CD4-positive, alpha-beta T cell treated with Interleukin-12 subunit alpha and Interleukin-12 subunit beta, for 1 hour (primary cell): Measurements from ENCODE around the gene DNAH8.
"Not testable (repeated sequence)": the region's sequence is repeated elsewhere in the genome, so short reads cannot be mapped to it uniquely, and the experiment has no call there.

Source experiments
- DNase-seq: peaks from one replicate; pipeline ENCODE4 v3.0.0-alpha.2; 2020

Gene DNAH8

DNA sequence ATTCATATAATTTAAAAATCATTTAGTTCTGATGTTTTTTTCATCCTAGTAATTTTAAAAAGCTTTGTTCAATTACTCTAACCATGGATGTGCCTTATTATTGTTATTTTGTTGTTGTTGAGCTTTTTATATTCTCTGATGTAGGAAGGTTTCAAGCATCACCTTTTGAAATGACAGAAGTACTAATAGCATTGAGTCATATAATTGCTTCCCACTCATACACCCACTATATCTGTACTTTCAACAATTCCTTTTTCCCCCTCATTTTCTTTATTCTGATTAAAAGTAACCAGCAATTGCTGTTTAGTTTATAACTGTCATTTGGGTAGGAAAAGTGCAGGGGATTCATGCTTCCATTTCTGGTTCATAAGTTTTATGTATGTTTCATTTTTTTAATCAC, 38.6 kb downstream of the DNAH8 start:
- no peak for DNase-seq

DNA sequence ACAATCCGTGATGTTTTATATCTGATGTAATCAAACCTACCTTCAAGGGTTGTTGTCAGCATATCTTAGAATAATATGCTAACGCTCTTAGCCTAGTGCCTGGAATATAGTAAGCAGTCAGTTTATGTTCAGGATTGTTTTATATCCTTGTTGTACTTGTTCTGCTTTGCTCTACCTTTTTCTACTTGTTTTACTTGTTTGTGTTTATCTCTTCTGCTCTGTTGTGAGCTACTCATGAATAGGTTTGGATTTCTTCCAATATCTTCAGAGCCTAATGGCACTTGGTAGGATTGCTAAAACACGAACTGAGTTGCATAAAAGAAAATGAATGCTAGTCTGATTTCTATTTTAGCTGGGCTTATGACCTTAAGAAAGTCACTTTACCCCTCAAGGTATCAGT, 40.1 kb downstream of the DNAH8 start:
- no peak for DNase-seq

DNA sequence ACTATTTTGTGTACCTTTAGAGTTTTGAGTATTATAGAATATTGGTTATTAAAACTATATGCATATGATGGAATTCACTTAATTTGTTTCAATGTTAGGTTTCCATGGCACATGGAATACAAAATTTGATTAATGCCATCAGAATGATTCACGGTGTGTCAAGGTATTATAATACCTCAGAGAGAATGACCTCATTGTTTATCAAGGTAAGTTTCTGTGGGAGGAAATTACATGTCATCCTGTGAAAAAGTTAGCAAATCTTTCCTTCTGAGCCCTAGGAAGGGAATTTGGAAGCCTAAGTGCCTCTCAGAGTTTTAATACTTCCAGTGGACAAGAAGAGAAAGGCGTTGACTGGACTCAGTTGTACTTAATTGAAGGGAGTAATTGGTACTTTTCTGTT, 40.8 kb downstream of the DNAH8 start:
- no peak for DNase-seq

DNA sequence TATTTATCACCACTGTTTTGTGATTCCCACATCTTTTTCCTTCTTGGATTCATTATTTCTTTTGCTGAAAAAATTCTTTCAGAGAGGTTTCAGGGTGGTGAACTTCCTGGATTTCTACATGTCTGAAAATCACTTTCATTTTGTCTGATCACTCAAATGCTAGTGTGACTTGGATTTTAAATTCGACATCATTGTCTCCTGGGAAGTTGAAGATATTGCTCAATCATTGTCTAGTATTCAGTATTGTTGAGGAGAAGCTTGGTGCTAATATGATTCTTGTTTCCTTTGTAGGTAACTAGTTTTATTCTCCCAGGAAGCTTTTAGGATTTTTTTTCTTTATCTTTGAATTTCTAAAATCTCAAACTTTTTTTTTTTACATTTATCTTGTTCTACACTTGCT, 45.0 kb downstream of the DNAH8 start:
- no peak for DNase-seq

DNA sequence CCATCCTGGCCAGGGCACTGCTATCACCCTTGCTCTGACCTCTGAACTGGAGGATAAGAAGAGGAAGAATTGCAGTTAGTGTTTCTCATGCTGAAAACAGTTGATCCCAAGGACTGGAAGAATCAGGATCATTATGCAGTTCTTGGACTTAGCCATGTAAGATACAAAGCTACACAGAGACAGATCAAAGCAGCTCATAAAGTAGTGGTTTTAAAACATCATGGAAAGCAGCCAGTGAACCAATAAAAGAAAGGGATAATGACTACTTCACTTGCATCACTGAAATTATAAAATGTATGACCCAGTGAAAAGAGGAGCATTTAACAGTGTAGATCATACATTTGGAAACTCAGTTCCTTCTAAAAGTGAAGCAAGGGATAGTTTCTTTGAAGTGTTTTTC, 47.7 kb downstream of the DNAH8 start:
- DNase-seq = no peak

DNA sequence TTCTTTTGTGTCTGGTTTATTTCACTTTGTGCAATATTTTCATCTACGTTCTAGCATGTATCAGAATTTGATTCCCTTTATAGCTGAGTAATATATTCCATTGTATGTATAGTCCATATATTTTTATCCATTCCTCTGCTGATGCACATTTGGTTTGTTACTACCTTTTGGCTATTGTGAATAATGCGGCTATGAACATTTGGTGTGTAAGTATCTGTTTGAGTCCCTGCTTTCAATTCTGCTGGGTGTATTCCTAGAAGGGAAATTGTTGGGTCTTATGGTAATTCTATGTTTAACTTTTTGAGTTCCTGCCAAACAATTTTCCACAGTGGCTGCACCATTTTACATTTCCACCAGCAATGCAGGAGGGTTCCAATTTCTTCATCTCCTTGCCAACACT, 52.4 kb downstream of the DNAH8 start:
- no peak for DNase-seq

DNA sequence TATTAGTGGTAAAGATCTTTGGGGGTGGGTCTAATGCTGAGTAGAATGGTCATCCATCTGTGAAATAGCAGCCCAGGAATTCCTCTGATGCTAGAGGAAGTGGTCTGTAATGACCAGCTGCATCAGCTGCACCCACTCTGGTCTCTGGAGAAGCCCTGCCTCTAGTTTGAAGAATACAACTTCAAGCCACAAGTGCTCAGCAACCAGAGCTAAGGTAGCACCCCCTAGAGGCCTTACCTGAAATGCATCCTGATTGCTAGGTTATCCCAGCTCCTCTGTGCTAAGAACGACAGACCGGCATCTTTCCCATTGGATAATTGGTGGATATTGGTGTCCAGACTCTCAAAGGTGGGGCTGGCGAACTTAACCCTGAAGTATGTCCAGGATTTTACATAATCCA, 58.2 kb downstream of the DNAH8 start:
- DNase-seq = no peak

DNA sequence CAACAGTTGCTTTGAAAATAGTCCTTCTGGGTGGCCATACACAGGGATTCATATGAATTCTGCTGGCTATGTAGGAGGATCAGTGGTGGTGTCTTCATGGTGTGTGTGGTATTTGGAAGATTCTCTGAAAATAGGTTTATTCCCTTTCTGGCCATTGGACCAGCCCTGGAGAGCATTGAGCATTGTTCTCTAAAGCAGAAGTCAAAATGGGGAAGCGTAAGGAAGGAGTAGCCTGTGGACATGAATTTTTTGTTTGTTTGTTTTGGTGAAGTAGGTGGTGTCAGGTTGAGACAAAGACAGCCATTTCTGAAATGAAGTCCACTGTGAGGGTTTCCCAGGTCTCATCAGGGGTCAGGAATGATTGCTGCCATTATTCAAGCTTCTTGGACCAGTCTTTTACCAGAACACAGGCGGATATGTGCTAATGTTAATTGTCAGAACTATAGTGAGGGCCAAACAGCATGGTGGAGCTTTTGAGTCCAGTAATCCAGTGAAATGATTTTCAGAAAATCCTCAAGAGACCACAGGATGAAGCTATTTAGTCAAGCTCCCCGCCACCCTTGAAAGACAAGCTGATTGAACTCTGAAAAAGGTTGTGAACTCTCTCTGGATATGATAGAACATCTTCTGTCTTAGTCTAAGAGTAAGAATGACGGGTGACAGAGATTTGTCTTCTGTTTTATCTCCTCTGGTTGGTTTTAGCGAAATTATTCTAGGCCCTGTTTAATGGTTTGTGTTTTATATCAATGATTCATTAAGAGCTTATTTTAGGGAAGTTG, 60.0 kb downstream of the DNAH8 start:
- DNase-seq = no peak

DNA sequence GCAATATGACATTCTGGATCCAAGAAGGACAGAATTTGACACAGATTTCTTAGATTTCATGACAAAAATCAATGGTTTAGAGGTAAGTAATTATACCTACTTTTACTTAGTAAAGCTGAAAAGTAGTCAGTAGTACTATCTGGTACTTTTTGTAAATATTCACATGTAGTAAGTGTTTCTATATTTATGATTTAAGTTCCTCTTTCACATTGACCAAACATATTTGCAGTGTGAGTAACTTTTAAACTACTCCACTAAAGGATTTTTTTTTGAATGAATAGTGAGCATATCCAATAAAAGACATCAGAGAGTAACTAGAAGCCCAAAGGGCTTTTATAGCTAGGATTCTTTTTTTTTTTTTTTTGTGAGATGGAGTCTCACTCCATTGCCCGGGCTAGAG, 60.8 kb downstream of the DNAH8 start:
- no peak for DNase-seq

DNA sequence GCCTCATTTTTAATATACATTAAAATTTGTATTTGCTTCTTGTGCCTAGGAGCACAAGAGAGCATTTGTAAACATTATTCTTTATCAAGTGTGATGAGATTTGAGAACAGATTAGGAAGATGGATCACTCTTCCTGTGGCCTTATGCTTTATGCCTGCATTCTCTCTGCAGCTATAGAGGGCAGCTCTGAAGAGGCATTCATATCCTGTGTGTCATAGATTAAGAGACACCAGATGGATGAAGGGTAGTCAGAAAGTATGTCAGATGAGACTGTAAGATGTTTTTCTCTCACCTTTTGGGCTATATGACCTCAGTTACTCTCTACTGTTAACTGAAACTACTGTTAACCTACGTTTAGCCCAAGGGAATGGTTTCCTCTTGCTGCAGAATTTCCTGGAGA, 61.4 kb downstream of the DNAH8 start:
- DNase-seq = no peak

DNA sequence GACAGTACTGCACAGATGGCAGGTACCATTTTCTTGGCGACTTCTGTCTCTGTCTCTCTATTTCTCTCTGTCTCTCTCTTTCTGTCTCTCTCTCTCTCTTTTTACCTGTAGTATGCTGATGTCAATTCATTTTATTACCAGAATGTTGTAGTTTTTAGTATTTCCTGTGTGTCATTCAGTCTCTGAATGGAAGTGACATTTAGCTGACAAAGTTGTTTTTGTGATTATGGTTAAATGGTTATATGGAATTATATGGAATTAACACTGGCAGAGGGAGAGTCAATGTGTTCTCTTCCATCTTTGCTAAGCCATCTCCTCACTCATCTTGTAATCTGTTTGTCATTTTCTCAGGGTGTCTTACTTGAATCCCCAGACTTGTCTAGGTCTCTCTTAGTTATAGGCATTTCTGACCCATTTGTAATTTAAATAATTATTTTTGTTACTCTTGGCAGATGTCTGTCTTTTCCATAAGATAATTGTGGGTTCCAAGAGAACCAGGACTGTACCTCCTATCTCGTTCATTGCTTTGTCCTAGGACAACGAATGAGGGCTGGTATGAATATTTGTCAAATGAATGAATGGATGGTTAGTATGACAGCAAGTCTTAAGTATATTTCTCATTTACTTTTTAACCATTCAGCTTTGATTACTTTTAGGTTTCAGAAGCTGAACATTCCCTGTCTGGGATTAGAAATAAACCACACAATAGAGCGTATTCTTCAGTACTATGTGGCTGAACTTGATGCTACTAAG, 64.4 kb downstream of the DNAH8 start:
- DNase-seq = no peak

DNA sequence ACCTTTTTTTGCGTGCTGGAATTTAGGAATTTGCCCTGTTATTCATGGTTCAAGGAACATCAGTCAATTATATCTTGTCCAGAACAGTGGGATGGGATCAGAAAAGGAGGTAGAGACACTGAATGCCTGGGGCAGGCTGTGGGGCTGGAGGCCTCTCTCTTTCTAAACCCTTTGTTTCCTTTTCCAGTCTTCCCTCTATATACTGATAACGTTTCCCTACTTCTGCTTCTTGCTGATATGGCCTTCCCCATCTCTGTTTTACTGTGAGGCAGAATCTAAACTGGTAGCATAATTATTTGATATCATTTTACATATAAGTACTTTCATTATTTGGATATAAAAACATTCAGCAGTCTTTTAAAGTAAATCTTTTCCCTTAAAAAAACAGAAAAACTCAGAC, 67.5 kb downstream of the DNAH8 start:
- DNase-seq = no peak

DNA sequence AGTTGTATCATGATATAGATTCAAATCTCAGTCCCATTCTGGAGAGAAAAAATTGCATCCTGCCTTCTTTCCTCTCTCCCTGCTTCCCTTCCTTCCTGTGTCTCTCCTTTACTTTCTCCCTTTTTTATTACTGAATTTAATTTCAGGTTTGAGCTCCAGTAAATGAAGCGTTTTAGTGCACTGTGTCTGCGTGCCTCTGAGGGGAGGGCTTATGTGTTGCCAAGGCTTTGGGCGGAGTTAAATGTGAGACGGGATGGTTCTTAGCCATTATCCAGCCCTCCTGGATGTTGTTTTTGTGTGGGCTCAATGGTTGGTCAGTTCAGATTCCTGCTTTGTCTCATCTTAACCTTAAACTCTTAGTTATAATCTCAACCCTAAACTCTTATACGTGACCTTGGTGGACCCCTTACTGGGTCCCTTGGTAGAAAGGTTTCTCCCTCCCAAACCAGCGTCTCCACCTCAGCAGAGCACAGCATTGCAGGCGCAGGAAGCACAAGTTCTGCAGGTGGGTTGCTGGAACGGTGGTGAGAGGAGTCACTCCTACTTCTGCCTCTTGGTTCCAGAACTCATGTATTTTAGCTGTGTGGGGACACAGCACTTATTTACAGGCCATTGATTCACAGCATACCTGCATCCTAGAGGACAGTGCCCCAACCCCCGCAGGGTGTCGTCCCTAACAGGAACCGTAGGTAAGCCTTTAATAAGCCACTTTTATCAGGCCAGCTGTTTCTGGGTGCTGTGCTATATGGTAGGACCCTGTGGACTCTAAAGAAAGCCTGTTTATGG, 68.5 kb downstream of the DNAH8 start:
- no peak for DNase-seq

DNA sequence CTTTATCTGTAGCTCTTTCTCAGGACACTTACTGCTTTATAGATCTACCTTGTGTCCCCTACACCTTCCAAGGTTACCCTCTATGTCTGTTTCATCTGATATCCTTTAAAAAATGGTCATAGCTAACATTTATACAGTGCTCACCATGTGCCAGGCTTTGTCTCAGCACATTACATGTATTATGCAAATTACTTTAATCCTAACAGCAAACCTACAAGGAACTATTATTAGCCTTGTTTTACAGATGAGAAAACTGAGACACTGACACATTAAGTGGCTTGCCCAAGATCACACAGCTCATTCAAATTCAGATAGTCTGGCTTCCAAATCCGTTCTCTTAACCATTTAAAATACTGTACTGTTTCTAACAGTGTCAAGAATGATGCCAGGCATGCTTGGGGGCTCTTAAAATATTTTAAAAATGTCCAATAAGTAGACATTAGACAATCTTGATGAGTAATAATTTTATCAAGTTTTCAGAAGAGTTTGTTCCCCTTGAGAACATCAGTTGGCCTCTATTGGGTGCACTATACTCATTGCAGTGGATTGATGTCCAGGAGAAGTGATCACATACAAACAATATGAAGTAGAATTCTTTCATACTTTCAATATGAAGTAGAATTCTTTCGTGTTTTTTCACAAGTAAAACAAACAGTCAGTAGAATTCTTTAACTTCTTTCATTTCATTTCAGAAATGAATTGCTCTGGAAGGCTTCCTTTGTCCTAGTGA, 69.6 kb downstream of the DNAH8 start:
- DNase-seq = no peak

DNA sequence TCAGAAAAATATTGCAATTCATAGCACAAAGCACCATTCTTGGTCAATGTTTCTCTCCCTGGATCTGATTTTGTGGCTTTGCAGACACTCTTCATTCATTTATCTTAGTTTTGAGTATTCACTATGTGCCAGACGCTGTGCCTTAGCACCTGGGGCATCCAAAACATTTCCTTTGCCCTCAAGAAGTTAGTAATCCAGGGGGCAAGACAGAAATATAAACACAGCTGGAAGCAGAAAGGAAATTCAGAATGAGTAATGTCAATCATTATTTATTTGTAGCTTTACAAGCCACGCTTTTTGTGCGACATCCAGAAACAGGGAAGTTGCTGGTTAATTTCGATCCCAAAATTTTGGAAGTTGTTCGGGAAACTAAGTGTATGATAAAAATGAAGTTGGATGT, 71.4 kb downstream of the DNAH8 start:
- no peak for DNase-seq

DNA sequence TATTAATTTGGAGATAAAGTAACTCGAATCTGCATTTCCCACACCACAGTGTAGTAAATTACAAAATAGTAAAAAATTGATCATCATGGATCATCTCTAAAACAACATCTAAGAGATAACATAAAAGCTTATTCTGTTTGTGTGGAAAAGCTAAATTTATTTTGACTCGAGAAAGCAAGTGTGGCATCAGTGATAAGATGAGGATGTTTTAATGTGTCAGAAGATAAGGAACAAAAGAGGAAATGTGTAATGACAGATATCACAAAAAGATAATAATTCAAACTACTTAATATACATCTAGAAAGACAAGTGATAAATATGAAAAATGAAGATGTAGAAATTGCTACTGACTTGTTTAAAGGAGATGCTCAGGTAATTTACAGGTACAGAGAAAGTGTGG, 74.1 kb downstream of the DNAH8 start:
- DNase-seq = no peak

DNA sequence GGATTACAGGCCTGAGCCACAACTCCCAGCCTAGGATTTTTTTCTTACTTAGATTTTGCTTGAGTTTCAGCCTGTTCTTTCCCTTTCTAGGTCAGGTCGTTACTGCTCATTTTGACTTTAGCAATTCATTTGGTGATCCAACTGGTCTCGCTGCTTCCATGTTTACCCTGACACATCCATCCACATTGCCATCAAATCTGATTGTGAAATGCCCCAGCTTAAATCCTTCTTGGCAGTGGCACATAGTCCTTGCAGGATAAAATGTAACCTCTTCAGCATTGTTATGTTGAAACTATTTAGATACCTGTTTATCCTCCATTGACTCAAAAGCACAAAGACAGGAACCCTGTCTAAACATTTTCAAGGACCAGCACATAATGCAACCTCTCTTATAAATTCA, 77.2 kb downstream of the DNAH8 start:
- no peak for DNase-seq

DNA sequence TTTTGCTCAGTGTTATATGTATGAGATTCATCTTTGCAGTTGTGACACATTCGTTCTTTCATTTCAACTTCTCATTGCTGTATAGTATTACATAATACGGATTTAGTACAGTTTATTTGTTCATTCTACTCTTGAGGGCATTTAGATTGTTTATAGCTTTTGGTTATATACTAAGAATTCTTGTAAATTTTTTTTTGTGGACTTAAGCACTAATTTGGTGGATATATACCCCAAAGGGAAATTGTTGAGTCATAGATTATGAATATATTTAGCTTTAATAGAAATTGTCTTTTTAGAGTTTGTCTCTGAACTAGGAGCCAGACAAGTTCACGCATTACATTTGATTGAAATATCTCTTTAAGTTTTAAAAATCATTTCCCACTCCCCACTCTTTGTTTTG, 79.6 kb downstream of the DNAH8 start:
- DNase-seq = no peak

DNA sequence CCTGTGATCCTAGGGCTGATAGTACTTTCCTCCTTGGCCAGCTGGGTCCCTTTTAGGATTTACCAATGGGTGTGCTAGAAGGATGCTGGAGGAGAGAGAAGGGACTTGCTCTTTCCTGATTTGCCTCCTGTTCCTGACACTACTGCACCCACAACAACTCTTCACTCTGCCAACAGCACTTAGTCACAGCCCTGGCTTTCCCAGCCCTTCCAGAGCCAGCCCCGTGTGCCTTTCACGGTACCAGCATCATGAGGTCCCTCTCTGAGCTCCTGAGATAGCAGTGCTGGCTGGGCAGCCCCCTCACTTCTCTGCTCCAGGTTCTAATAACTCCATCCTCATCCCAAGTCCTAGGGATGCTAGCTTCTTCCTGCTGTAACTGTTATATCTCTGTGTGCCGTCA, 80.9 kb downstream of the DNAH8 start:
- DNase-seq = no peak

DNA sequence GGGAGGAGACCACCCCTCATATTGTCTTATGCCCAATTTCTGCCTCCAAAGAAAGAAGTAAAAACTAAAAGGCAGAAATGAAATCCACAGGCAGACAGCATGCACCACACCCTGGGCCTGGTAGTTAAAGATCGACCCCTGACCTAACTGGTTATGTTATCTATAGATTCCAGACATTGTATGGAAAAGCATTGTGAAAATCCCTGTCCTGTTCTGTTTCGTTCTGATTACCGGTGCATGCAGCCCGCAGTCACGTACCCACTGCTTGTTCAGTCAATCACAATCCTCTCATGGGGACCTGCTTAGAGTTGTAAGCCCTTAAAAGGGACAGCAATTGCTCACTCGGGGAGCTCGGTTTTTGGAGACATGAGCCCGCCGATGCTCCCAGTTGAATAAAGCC, 81.3 kb downstream of the DNAH8 start:
- DNase-seq = not testable (repeated sequence)

DNA sequence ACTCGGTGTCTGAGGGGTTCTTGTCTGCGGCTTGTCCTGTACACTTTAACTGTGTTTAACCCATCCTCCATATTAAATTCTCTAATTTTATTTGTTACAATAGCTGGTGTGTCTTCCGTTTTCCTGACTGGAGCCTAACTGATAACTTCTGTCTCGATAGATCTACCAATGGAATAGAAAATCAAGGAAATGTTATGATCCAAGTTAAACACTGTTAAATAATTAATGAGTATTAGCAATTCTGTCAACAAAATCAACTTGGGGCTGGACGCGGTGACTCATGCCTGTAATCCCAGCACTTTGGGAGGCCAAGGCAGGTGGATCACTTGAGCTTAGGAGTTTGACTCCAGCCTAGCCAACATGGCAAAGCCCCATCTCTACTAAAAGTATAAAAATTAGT, 81.7 kb downstream of the DNAH8 start:
- DNase-seq = no peak

DNA sequence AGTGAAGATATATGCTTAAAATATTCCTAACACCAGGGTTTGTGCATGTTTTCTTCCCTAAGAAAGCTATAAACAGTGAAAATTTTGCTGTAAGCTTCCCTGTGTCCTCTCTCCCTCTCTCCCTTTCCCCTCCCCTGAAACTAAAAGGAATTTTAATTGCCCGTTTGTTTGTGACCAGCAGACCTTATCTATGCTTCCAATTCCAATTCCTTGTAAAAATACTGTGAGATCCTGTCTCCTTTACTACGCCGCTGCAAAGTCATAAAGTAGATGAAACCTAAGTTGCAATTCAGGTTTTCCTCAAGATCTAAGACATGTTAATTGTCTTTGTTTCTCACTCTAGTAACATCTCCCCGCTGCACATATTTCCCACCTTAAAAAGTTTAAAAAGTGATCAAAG, 82.3 kb downstream of the DNAH8 start:
- DNase-seq = no peak

DNA sequence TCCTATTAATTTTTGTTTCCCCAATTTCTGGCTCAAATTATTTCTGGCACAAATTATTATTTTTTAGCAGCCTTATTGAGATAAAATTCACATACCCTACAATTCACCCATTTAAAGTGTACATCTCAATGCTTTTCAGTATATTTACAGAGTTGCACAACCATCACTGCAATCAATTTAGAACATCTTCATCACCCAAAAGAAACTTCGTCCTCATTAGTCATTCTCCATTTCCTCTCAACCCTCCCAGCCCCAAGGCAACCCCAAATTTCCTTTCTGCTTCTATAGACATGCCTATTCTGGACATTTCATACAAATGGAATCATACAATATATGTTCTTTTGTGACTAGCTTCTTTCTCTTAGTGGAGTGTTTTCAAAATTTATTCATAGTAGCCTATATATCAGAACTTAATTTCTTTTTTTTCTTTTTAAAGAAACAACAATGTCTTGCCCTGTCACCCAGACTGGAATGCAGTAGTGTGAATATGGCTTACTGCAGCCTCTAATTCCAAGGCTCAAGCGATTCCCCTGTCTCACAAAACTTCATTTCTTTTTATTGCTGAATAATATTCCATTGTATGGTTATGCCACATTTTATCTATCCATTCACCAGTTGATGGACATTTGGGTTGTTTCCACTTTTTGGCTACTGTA, 84.5 kb downstream of the DNAH8 start:
- DNase-seq = no peak
